Astrocyte of the spinal cord (primary cell): ENCODE measurements around the gene CCDC14.

Experiments used
- DNase-seq: peaks from one replicate; pipeline ENCODE4 v3.0.0; 2011; ENCODE audit warnings: low read depth, low spot score
- H3K4me3 ChIP-seq: 2 replicates; pipeline ENCODE4 v1.5.1; 2011; ENCODE audit warnings: low read depth, mild to moderate bottlenecking, low read length, moderate library complexity
- CTCF ChIP-seq: IDR thresholded peaks from 2 replicates; pipeline ENCODE4 v1.5.1; 2012; ENCODE audit warnings: low read depth, mild to moderate bottlenecking, low read length, inconsistent platforms
- in situ Hi-C: cut with HindIII; loops from 2 replicates; pipeline ENCODE4 v1.10.0; 2017; ENCODE audit warnings: low sequenced_read_pairs

Gene CCDC14

GRCh38 chr3:123869165-123869564, 91.9 kb downstream of the CCDC14 start:
- in situ Hi-C loops, result no loop called here
- no peak overlapping the region for H3K4me3 ChIP-seq
- no peak for TF ChIP-seq CTCF
- DNase-seq, result no peak

GRCh38 chr3:123864706-123865105, 96.3 kb downstream of the CCDC14 start:
- DNase-seq, result no peak
- no peak for TF ChIP-seq CTCF
- in situ Hi-C loops, result no loop called here
- H3K4me3 ChIP-seq, result no peak overlapping the region
